ENCODE results near the gene HGFAC.

GRCh38 chr4:3475041-3475712, 33.4 kb downstream of the HGFAC start:
- no peak for TF ChIP-seq POLR2A (IDR thresholded peaks at IDR 0.05; ENCODE audit: low read depth, low read length)
- TF ChIP-seq SPI1 (IDR thresholded peaks at IDR 0.05; ENCODE audit: low read depth, low read length) = no peak
- no peak for TF ChIP-seq TAF1 (IDR thresholded peaks at IDR 0.05; ENCODE audit: low read depth, low read length)
- TF ChIP-seq POLR2AphosphoS5 (IDR thresholded peaks at IDR 0.05; ENCODE audit: low read depth, low read length) = no peak
- TF ChIP-seq PAX5 (IDR thresholded peaks at IDR 0.05; ENCODE audit: insufficient read depth, low read length, severe bottlenecking) = no peak
- TF ChIP-seq POU2F2 (IDR thresholded peaks at IDR 0.05; ENCODE audit: low read depth, low read length) = no peak

Measured in GM12891 (cell line).